Measurements from ENCODE around the gene COX6B1. TPM values are rescaled to one million over a fixed set of nuclear protein-coding genes. Genes with fewer than 3 reads are reported as not detected.
"Not testable (repeated sequence)": the region's sequence is repeated elsewhere in the genome, so short reads cannot be mapped to it uniquely, and the experiment has no call there.

Gene COX6B1, protein sequence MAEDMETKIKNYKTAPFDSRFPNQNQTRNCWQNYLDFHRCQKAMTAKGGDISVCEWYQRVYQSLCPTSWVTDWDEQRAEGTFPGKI
- total RNA-seq (1,000 to 10,000 TPM; 1,085 to 1,585 (median 1,381) TPM), polyA plus RNA-seq (1,000 to 10,000 TPM; 2,189 to 5,346 TPM)
- long read RNA-seq, donor 1, transcript COX6B1-201 (4 exons, 667 nt), result major isoform, 416 of 483 reads
- long read RNA-seq, donor 1, partial matches to known transcripts, result 63 of 483 reads
- long read RNA-seq, donor 1, other reads (novel, unspliced or antisense), result 4 of 483 reads
- long read RNA-seq, donor 2, transcript COX6B1-201 (4 exons, 667 nt), result major isoform, 561 of 696 reads
- long read RNA-seq, donor 2, partial matches to known transcripts, result 130 of 696 reads
- long read RNA-seq, donor 2, other reads (novel, unspliced or antisense), result 5 of 696 reads
- long read RNA-seq, donor 3, transcript COX6B1-201 (4 exons, 667 nt), result major isoform, 57 of 65 reads
- long read RNA-seq, donor 3, partial matches to known transcripts, result 8 of 65 reads
- long read RNA-seq, donor 3, other reads (novel, unspliced or antisense), result 0 of 65 reads

DNA sequence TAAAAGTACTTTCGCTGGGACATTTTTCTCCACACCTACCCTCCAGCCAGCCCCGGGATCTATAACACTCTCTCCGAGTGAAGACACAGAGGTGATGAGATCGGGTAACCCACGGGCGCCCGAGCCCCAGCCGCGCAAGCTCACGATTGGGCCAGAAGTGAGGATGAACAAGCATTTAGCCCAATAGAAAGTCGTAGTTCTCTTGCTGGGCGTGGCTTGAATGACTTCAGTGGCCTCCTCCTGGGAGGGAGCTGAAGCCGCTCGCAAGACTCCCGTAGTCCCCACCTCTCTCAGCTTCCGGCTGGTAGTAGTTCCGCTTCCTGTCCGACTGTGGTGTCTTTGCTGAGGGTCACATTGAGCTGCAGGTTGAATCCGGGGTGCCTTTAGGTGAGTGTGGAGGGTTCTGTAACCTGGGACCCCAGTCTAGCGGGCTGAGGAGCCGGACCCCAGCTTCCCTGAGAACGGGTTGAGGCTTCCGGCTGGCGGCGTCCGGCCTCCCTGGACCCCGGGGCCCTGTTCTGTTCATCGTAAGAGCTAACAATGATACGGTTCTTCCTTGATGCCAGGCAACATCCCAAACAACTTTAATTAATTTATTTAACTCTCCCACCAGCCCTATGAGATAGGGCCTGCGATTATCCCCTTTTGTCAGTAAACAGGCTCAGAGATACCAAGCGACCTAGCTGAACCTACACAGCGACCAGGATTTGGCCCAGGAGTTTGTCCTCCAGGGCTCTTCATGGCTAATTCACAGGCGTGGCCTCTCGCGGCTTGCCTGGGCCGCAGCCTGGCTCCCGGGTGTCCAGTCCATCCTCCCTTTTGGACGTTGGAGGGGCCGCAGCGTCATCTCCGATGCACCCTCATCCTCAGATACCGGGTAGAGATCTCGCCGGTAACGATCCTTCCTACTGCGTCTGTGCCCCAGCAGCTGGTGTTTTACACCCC is at the start of gene COX6B1:
COX6B1 (plus strand) TSS at position 307 of the 945 bp plus-strand sequence. CDS start 2,921 bp downstream, outside the sequence.
- Histone ChIP-seq H3K36me3 (peaks cover 0 to 40% (median 23%) of the 10 kb centered on the region in 9 donors), H3K9me3 (no peaks in the 10 kb centered on the region), H3K4me1 (peaks cover 6 to 62% (median 44%) of the 10 kb centered on the region in 9 donors), H3K27ac (peak within 1 kb of the TSS; percentile 88 to 97 (median 95)), H3K27me3 (no peaks in the 10 kb centered on the region), H3K4me3 (peak within 1 kb of the TSS; percentile 63 to 98 (median 87))
- DNase-seq, result peak; percentile 85 to 97
- WGBS, 2 donors, result 0% methylated on average over 46 of the region's 46 CpGs
- TF ChIP-seq CTCF (IDR thresholded peaks at IDR 0.05), result no peak
- intact Hi-C loops (cut with DNase I), result loop anchor here in 2 of 10 donors (1.0 to 10.0 kb wide), 2 partner anchors 99 to 103 kb away; partner anchors contain the start of gene TMEM147 (in 1 of the 2)
- ATAC-seq, result peak; percentile 78 to 88 (median 84)

DNA sequence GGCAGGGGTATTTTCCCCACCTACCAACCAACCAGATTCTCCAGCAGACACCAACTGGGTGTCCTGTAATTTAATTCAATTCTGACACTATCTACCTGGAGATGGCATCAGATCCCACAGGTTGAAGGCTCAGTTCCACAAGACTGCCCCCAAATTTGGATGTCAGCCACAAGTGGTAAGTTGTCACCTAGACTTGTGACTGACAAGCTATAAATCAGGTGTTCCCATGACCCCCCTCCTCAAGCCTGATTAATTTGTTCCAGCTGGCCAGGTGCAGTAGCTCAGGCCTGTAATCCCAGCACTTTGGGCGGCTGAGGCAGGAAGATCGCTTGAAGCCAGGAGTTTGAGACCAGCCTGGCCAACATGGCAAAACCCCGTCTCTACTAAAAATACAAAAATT is 46.2 kb upstream of the COX6B1 start:
- Histone ChIP-seq H3K4me1 (no peaks in the 10 kb centered on the region), H3K4me3 (no peak overlapping the region), H3K36me3 (no peaks in the 10 kb centered on the region), H3K27me3 (peaks cover 0 to 14% (median 0%) of the 10 kb centered on the region in 7 donors), H3K27ac (no peak overlapping the region), H3K9me3 (peaks cover 0 to 4% (median 0%) of the 10 kb centered on the region in 11 donors)
- no peak for DNase-seq
- WGBS, 2 donors, result 88 to 93% methylated on average over 3 of the region's 3 CpGs
- no peak for TF ChIP-seq CTCF (IDR thresholded peaks at IDR 0.05)
- ATAC-seq, result no peak
- intact Hi-C loops (cut with DNase I), result no loop called here

DNA sequence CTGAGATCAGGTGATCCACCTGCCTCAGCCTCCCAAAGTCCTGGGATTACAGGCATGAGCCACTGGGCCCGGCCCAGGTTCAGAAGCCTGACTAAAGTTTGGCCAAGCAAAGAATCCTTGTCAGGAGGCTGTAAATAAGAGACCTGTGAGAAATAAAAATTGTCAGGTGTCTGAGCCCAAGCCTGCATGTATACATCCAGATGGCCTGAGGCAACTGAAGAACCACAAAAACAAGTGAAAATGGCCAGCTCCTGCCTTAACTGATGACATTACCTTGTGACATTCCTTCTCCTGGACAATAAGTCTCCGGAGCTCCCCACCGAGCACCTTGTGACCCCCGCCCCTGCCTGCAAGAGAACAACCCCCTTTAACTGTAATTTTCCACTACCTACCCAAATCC is 43.7 kb upstream of the COX6B1 start:
- ATAC-seq; H3K4me1 ChIP-seq; H3K27ac ChIP-seq; intact Hi-C loops (cut with DNase I); H3K36me3 ChIP-seq; H3K4me3 ChIP-seq; DNase-seq: not testable (repeated sequence)
- 84 to 86% methylated on average over 4 of the region's 4 CpGs for WGBS, 2 donors
- Histone ChIP-seq H3K27me3 (peaks cover 0 to 14% (median 0%) of the 10 kb centered on the region in 7 donors), H3K9me3 (peaks cover 0 to 22% (median 5%) of the 10 kb centered on the region in 11 donors)

GRCh38 chr19:35607170-35607569 is 41.0 kb upstream of the COX6B1 start:
- H3K36me3 ChIP-seq; H3K4me3 ChIP-seq; H3K27ac ChIP-seq; H3K27me3 ChIP-seq; intact Hi-C loops (cut with DNase I); ATAC-seq; DNase-seq: not testable (repeated sequence)
- WGBS, 2 donors, result 80 to 84% methylated on average over 8 of the region's 8 CpGs
- Histone ChIP-seq H3K4me1 (peaks cover 0 to 12% (median 5%) of the 10 kb centered on the region in 9 donors), H3K9me3 (peaks cover 0 to 22% (median 5%) of the 10 kb centered on the region in 11 donors)

DNA sequence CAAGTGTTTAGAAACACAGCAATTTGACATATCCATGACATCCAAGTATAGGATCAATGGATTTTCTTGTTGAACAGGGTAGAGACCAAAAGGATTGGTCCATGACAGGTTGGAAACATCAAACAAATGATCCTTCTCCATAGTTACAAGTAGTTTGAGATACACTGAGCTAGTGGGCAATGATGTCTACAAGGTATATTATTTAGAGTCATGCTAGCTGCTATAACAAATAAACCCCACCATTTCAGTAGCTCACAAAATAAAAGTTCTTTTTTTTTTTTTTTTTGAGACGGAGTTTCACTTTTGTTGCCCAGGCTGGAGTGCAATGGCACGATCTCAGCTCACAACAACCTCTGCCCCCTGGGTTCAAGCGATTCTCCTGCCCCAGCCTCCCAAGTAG is 40.5 kb upstream of the COX6B1 start:
- TF ChIP-seq CTCF (IDR thresholded peaks at IDR 0.05), result no peak
- Histone ChIP-seq H3K9me3 (peaks cover 0 to 22% (median 5%) of the 10 kb centered on the region in 11 donors), H3K27me3 (no peaks in the 10 kb centered on the region), H3K27ac (no peak overlapping the region), H3K4me3 (no peak overlapping the region), H3K36me3 (no peaks in the 10 kb centered on the region), H3K4me1 (peaks cover 0 to 15% (median 7%) of the 10 kb centered on the region in 9 donors)
- intact Hi-C loops (cut with DNase I), result no loop called here
- ATAC-seq (no peak), DNase-seq (no peak)
- WGBS, 2 donors, result 74 to 75% methylated on average over 3 of the region's 3 CpGs
